Esophagus squamous epithelium (tissue), 4 donors: ENCODE data around the gene CALCOCO2.
A peak's percentile ranks its signal among the peaks of the same experiment; 100 is the strongest.

Source experiments
- POLR2A ChIP-seq, 4 donors: fragments of 450-650 bp; IDR thresholded peaks; one replicate each; pipeline ENCODE4 v1.6.1; 2017; ENCODE audit warnings: antibody characterized with exemption in 4 of 4, mild to moderate bottlenecking in 4 of 4, moderate library complexity in 3 of 4
- TF ChIP-seq, protein P1 (sequence below), 6 experiments: fragments of 450-650 bp in 4 of 6; fragments of 200-600 bp in 2 of 6; sonication (generic) in 2 of 6; IDR thresholded peaks; one replicate each; pipeline ENCODE4 v1.5.1; 2016 to 2019; ENCODE audit warnings: antibody characterized with exemption in 6 of 6, mild to moderate bottlenecking in 4 of 6, moderate library complexity in 4 of 6

DNA sequence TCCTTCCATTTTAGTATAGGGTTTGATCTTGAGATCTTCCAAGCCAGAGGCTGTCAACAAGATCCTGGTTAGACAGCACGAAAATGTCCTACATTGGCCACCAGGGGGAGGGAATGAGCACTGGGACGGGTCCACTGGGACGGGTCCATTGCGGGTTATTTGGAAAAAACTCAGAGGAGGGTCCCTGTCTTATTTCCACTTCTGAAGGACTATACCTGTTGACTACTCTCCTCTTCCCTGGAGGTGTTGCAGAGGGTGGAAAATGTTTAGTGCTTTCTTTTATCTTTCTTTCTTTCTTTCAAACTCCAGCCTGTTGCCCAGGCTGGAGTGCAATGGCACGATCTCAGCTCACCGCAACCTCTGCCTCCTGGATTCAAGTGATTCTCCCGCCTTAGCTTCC, 16.3 kb upstream of the CALCOCO2 start:
- TF ChIP-seq, protein P1, sequence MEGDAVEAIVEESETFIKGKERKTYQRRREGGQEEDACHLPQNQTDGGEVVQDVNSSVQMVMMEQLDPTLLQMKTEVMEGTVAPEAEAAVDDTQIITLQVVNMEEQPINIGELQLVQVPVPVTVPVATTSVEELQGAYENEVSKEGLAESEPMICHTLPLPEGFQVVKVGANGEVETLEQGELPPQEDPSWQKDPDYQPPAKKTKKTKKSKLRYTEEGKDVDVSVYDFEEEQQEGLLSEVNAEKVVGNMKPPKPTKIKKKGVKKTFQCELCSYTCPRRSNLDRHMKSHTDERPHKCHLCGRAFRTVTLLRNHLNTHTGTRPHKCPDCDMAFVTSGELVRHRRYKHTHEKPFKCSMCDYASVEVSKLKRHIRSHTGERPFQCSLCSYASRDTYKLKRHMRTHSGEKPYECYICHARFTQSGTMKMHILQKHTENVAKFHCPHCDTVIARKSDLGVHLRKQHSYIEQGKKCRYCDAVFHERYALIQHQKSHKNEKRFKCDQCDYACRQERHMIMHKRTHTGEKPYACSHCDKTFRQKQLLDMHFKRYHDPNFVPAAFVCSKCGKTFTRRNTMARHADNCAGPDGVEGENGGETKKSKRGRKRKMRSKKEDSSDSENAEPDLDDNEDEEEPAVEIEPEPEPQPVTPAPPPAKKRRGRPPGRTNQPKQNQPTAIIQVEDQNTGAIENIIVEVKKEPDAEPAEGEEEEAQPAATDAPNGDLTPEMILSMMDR (IDR thresholded peaks at IDR 0.05), result peak; percentile 42 to 82 (median 75)
- TF ChIP-seq POLR2A (IDR thresholded peaks at IDR 0.05), result no peak
